Left lobe of liver (tissue), 2 donors: ENCODE results near the gene PCDH9. TPM values are rescaled to one million over a fixed set of nuclear protein-coding genes. Genes with fewer than 3 reads are reported as not detected.

Experiments used
- ATAC-seq: fragments of 200-7000 bp; cut with Tn5 transposase; one replicate; pipeline ENCODE4 v1.9.1; 2020; ENCODE audit warnings: mild to moderate bottlenecking, moderate library complexity
- DNase-seq: peaks from one replicate; pipeline ENCODE4 v3.0.0-alpha.2; 2020; ENCODE audit warnings: low spot score
- total RNA-seq: library from RNA; stranded (reverse); gene quantifications from one replicate; pipeline ENCODE4 v1.2.1, GENCODE V29; 2021
- donor health status: DM: no; HTN: no; CAD: no; lungs with moderate emphysema.
- donor health status: DM: no; HTN: yes; CAD: no.

Gene PCDH9
- total RNA-seq, 1 donor from 2014 or later: 2.4 TPM

DNA sequence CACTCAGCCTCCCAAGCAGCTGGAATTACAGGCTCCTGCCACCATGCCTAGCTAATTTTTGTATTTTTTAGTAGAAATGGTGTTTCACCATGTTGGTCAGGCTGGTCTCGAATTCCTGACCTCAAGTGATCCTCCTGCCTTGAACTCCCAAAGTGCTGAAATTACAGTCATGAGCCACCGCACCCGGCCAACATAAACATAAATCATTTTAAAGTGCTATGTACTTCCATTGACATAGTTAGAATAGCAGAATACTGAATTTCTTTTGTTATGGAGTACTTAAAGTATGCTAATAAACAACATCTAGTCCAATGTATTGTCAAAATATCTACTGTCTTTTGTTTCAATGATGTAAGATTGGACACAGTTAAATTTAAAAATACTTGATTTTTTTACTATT, 539.0 kb downstream of the PCDH9 start:
- DNase-seq: no peak
- ATAC-seq: no peak

DNA sequence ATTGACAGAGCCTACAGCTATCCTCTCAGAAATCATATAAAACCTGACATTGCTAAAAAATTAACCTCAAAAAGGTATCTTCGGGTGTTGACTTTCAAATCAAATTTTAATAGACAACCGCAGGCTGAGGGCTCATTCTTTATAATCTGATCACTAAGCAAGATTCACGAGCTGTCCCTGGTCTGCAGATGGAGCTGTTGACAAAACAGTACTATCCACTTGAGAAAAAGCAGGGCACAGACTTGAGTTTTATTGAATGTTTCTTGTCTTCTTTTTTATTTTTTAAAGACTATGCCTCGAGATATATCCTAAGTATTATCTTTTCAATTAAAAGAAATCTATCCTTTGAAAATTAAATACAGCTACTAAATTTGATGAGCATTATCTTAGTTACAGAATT, 540.5 kb downstream of the PCDH9 start:
- ATAC-seq: peak; percentile 59
- DNase-seq: no peak

DNA sequence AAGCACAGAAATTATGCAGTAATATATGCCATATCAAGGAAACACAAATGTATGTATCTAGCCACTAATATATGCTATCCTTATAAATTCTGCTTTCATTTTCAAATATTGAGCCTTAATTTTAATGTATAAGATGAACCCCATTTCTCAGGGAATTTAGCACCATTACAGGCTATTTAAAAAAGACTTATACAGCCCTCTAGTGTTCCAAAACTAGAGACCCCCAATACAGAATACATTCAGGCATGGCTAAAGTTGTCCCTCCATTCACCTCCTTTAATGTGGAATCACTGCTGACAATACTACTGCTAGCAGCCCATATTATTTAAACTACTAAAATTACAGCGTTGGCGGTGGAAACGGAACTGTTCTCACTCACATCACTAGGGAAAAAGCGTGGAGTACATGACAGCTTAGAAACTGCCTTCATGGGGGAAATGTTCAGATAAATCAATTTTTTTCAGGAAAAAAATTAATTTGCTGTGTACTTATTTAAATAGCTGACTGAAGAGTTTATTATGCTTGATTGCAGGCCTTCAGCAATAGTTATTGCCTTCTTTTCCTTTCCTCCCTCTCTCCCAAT, 541.0 kb downstream of the PCDH9 start:
- DNase-seq: no peak
- no peak for ATAC-seq

DNA sequence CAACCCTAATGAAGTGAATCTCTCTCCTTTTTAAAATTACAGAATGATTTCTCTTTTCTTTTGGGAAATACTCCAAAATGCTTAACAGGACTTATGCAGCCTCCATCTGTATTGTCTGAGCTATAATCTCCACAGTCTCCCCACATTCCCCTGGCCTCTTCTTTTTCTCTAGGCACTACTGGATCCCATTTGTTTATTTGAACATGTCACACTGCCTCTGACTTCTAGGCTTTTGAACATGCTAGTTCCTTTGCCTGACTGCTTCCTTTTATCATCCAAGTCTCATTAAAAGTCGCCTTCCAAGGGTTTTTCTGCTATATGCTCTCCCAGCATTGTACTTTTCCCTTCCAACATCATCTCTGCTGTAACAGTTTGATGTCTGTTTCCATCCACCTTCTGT, 548.7 kb downstream of the PCDH9 start:
- DNase-seq (no peak), ATAC-seq (no peak)

DNA sequence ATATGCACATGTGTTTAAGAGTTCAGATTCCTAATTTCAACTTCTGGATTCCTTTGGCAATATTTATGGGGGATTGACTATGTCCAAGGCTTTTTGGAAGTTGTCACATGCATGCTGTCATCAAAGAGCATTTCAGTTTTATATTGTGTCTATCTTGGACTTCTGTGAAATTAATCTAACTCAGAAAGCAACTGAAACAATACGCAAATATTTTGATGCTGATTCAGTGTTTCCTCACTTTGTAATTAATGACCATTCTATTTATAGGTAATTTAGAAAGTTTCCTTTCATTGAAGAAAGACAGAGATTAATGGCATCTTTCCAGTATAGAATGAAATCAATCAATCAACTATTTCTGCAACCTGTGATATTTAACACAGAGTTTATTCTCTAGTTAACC, 550.1 kb downstream of the PCDH9 start:
- ATAC-seq: no peak
- no peak for DNase-seq

DNA sequence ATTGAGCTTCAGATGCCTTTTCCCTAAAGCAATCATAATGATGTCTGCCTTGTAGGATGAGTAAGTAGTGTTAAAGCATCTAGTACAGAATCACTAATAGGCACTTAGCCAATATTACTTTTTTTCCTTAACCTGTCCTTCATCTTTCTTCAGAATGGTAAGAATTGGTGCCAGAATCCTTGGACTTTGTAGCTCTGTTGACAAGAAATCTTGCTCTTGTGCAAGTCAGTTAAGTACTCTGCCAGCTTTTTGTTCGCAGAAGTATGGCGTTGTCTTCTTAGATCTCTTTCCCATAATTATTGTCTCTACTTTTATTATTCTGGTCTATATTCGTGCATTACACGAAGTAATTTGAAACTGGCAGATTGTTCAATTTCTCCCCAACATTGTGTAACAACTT, 554.5 kb downstream of the PCDH9 start:
- ATAC-seq (no peak), DNase-seq (no peak)

DNA sequence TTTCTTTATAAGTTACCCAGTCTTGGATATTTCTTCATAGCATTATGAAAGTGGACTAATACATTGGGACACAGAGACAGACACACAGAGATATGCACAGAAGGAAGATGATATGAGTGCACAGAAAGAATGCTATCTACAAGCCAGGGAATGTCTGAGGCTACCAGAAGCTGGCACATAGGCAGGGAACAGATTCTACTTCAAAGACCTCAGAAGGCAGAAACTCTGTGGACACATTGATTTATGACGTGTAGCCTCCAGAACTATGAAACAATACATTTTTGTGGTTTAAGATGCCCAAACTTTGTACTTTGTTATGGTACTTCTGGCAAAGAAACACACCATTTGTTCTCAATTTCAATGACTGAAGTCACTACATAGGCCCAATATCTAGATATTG, 556.7 kb downstream of the PCDH9 start:
- ATAC-seq: no peak
- no peak for DNase-seq

DNA sequence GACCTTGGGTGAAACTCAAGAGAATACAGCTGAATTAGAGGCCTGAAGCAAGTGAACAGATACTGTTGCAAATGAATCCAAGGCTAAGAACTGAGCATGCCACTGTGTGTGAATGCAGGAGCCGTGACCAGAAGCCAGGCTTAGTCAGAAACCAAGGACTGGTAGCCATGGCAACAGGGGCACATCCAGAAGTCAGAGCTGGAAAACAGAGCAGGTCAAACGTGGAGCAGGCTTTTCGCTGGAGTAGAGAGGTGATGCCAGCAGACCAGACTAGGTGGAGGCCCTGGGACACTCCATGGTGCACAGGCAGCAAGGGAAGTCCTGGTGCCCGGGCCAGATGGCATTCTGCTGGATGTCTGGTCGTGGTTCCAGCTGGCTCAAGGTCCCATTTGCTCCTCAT, 564.1 kb downstream of the PCDH9 start:
- ATAC-seq (no peak), DNase-seq (no peak)

DNA sequence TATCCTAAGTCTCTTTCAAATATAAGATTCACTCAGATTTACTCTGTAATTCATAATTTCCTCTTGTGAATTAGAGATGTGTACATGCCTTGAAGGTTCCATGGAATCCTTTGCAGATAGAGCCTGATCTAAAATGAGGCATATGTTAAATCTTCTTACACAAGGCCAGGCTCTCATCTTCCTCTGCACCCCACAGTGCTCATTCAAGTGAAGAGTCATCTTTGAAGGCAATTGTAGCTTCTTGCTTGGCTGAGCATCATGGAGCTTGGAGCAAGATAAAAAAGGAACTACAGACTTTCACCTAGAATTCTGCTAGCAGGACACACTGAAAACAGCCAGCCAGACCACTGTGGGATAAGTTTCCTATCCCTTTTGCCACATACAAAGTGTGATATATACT, 566.4 kb downstream of the PCDH9 start:
- no peak for DNase-seq
- no peak for ATAC-seq

DNA sequence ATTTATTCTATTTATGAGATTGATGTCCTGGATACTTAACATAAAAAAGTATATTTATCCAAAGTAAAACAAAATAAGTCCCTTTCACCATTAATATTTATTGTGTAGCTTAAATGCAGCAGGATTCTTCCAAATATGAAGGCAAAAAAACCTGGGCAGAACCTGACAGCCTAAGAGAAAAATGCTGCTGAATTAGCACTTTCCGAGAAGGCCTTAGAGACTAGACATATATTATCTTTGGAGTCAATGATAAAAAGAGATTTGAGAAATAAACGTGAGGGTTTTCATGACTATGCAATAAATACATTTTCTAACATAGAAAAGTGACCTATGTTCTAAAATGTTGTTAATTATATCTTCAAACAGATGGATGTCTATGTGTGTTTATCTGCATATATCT, 566.9 kb downstream of the PCDH9 start:
- no peak for ATAC-seq
- no peak for DNase-seq

DNA sequence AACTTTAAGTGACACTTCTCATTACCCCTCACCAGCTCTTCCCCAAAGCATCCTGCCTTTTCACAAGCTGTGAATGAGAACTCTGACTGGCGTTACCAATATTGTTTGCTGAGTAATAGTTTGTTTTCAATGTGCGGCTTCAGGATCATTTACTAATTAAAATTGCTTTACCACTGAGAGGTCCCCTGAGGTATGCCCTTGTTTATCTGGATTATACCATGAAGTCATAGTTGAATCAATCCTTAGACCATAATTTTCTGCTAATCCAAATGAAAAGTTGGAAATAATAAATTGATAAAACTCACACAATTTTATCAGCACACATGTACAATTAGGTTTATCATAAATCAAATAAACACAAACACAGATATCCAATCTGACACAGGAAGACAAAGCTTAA, 568.8 kb downstream of the PCDH9 start:
- ATAC-seq: no peak
- no peak for DNase-seq

DNA sequence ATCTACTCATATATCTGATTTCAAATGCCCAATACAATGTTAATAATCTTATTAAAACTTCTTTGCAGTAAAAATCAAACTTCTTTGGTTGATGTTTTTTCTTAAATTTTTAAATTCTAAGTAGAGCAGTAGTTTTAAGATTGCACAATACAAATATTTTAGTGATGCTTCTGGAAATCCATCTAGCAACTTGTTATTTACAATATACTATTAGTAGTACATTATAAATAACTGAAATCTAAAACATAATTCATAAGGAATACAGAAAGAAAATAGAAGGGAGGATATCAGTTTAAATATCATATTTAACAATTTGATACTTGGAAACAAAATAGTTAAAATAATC, 569.7 kb downstream of the PCDH9 start:
- no peak for DNase-seq
- ATAC-seq: no peak

DNA sequence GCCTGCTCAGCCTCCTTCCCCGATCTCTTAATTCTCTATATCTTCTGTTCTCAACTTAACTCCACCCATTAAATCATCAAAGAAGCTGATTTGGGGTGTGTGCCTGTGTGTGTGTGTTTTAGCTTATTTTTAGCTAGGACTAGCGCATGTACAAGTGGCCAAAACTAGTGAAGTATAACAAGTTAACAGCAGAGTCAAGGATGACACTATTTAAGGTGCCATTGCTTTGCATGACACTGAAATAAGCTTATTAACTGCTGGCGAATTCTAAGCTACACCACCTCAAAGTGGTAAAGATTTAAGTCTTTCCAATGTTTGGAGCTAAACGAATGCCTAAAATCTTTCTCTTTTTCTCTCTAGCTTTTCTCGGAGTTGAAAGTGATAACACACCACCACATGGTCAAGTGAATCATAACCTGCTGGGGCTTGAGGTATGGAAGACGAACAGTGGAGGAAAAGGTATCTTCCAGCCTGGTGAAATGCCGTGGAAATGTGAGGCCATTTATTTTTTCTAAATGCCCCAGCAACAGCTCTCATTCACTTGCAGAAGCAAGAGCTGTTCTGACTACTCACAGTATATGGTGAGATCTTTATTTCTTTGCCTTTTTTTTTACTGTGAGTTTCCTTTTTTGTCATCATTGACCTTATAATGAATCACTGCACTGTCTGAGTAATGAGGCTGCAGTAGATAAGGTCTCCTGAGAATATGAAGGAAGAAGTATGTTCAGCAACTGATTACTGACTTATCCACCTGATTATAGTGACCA, 570.3 kb downstream of the PCDH9 start:
- no peak for ATAC-seq
- DNase-seq: no peak

DNA sequence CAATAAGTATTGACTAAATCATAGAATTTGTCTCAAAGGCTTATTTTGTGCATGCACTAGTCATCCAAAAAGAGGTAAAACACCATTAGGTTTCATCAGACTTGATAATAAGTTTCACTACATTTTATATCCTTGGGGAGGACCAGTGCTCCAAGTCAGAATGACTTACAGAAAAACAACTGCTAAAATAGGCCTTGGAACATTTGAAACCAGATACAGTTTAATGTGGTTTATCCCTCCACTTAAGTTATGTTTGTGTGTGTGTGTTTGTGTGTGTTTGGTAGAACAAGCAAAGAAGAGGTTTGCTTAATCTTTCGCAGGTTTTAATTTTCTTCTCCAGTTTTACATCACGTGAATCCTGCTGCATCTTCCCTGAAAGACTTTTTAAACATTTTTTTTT, 570.9 kb downstream of the PCDH9 start:
- ATAC-seq (no peak), DNase-seq (no peak)

DNA sequence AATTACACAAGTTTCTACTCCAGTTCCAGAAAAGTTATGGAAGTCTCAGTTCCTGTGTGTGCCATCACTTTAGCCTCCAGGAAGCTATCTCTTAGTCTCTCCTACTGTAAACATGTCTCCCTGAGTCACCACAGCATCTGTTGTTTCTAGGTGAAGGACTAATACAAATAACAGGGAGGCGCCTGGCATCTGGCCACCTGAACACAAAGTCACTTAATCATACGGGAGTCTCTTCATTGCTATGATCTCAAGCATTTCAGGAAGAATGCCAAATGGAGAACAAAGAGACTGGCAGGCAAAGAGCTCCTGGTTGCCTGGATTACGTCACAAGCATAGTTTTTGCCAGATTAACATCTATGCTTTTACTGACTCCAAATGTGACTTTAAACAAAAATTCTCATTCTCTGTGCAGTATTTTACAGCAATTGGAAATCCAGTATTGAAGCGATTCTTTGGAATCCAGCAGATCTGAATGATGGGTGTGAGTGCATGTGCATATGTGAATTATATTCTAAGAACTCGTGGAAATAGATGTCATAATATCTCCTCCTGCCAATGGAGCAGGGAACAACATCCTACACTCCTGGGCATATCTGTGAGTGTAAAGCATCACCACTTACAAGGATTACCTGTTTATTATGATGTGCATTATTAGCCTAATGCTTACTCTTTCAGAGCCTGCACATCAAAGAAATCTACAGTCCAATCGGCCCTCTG, 572.8 kb downstream of the PCDH9 start:
- DNase-seq: no peak
- ATAC-seq: no peak

DNA sequence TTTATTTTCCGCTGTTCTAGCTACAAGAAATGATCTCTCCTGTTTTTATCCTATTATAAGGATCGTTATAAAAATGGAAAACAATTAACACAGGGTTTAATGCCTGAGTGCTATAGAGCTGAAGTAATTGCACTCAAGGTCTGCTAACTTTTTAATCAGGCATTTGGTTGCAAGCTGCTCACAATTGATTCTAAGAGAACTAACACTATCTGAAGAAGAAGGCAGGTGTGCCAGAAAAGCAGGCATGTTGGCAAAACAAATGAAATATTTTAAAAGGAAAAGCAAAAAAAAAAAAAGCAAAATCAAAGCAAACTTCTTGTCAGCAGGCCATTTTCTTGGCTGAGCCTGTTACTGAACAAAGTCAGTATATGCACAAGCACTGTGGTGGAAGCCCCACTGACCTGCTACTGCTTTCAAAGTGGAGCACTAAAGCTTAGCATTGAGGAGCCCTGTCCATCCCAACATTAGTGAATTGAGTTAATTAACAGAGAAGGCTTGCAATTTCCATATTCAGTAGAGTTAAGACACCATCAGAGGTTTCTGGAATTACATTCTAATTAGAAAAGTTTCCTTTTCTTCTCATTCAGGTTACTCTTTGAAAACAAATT, 574.2 kb downstream of the PCDH9 start:
- ATAC-seq (no peak), DNase-seq (no peak)

DNA sequence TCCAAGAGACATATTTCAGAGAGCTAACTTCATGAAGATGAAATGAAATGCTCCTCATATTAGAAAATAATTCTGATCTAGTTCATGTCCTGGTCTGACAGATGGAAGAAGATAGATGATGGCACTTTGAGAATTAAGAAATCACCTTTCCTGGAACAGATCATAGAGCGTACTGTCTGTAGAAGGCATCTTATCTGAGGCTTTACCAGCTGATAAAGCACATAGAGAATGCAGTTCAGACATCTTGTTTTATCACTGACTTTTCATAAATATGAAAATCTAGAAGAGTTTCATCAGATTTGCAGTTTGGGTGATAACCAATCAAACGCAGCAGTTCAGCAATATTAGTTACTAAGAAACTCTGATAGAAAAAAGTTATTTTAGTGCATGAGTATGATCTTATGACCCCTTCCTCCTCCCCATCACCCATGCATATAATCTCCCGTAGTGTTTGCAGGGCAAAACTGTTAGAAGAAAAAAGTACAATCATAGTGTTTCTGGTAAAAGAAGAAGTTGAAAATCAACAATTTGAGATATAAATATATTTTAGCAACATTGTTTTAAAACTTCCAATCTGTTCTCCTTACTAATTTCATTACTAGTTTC, 585.2 kb downstream of the PCDH9 start:
- ATAC-seq (no peak), DNase-seq (no peak)

DNA sequence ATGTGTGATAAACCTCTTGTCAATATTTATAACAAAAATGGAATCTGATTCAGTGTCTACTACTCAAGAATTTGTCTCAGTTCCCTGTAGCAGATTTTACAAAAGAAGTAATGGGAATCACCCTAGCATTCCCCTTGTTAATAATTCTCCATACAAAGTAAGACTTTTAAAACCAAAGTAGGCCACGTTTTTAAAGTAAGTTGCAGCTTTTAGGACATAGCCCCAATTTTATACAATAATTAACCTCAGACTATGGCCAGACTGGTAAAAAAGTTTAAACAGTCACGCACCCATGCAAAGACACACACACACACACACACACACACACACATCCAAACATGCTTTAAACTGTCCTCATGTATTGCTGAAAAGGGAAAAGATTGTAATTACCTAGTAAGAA, 589.9 kb downstream of the PCDH9 start:
- DNase-seq (no peak), ATAC-seq (no peak)

DNA sequence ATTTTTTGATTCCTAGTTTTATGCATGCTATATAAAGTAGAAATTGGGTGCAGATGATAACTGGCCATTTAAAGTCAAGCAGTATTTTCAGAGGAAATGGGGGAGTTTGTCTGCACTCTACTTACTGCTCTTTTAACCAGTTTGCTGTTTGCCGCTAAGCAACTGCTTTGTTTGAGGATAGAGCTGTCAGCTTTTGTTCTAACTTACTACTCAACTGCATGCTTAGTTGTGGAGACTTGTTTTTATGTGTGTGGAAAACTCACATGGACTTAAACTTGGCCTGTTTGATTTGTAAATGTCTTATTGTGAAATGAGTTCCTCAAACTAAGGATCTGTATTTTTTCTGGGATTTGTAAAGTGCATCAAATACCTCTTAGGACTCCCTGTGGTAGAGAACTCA, 591.1 kb downstream of the PCDH9 start:
- ATAC-seq (no peak), DNase-seq (no peak)

DNA sequence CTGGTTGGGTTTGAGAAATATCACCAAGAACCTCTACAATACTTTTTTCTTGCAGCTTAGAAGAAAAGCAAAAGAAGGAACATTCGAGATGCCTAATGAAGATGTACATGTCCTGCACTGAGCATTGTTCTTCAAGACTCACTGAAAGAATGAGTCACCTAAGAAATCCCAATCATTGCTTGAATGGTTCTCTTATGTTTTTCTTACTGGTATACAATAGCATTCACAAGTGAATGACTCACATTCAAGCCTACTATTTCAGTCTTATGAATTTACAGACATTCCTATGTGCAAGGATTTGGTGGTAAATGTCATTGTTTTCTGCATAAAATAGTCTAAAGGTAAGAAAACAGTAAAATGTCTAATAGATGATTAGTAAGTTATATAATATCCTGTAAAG, 594.6 kb downstream of the PCDH9 start:
- no peak for DNase-seq
- no peak for ATAC-seq

DNA sequence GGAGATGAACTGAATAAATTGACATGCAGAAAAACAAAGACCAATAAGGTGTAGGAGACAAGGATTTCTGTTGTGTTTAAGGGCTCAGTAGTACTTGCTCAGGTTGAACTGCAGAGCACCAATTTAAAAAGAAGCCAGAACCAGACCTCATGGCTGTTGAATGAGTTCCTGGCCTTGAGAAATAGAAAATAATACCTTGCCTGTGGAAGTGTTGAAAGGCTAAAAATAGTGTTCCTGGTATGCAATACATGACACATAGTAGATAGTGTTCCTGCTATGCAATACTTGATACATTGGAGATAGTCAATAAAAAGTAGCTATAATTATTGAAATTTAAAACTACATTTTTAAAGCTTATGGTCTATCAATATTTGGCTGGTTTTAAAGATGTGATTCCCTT, 595.8 kb downstream of the PCDH9 start:
- DNase-seq (no peak), ATAC-seq (no peak)

DNA sequence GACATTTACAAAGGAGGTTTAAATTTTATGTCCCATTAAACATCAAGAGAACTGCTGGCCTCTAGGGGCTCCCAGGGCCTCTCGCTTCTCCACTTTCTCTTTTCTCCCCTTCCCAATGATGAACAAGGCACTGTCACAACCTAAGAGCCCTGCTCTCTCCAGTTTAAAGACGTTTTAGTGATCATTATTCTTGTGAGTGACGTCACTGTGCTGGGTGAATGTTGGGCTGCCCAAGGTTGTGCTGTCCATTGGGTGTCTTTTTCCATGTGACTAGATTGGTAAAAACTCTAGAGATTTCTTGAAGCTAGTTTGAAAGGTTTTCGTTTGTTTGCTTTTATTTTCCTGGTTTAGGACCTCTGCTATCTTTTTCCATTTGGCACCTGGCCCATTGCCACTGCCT, 602.6 kb downstream of the PCDH9 start:
- ATAC-seq (no peak), DNase-seq (no peak)
